Esophagus muscularis mucosa (tissue), 4 donors: ENCODE measurements around the gene CFAP157. TPM values are rescaled to one million over a fixed set of nuclear protein-coding genes. Genes with fewer than 3 reads are reported as not detected.

Source experiments
- DNase-seq: peaks from one replicate; pipeline ENCODE4 v3.0.0-alpha.2; 2017; ENCODE audit errors: extremely low spot score
- H3K27ac ChIP-seq, 4 donors: fragments of 200-600 bp; sonication (generic); replicated peaks in 1 of 4; 1 replicate in 3 of 4; 2 replicates in 1 of 4; pipeline ENCODE4 v1.5.1; 2016 to 2019; ENCODE audit warnings: mild to moderate bottlenecking in 1 of 4
- H3K27me3 ChIP-seq, 4 donors: fragments of 200-600 bp; sonication (generic); one replicate each; pipeline versions ENCODE4 v1.5.1 to v1.6.0; 2016 to 2019
- H3K36me3 ChIP-seq, 4 donors: fragments of 200-600 bp; sonication (generic); one replicate each; pipeline ENCODE4 v1.5.1; 2016 to 2019
- H3K4me1 ChIP-seq, 4 donors: fragments of 200-600 bp; sonication (generic); one replicate each; pipeline ENCODE4 v1.5.1; 2016 to 2019
- H3K4me3 ChIP-seq, 4 donors: fragments of 200-600 bp; sonication (generic); 1 replicate in 2 of 4; 2 replicates in 2 of 4; pipeline ENCODE4 v1.5.1; 2016 to 2019; ENCODE audit warnings: mild to moderate bottlenecking in 4 of 4, moderate library complexity in 1 of 4
- H3K9me3 ChIP-seq, 4 donors: fragments of 200-600 bp; sonication (generic); 1 replicate in 3 of 4; 2 replicates in 1 of 4; pipeline ENCODE4 v1.5.1; 2016 to 2019
- EP300 ChIP-seq: sonication (generic); formaldehyde crosslinking; IDR thresholded peaks from one replicate; pipeline ENCODE4 v1.6.1; 2017; ENCODE audit warnings: antibody characterized with exemption
- POLR2A ChIP-seq: fragments of 450-650 bp; IDR thresholded peaks from one replicate; pipeline ENCODE4 v1.6.1; 2017; ENCODE audit warnings: antibody characterized with exemption, moderate library complexity, mild to moderate bottlenecking, low read depth
- POLR2AphosphoS5 ChIP-seq, 2 donors: sonication (generic); formaldehyde crosslinking; IDR thresholded peaks; one replicate each; pipeline ENCODE4 v1.6.1; 2017; ENCODE audit warnings: antibody characterized with exemption in 2 of 2
- WGBS: methylation state at CpG from one replicate; pipeline ENCODE4 v1.1.5; 2018; 5-methylcytosine and 5-hydroxymethylcytosine counted together
- intact Hi-C: fragments of 100-400 bp; cut with DNase I; formaldehyde crosslinking; loops from one replicate; pipeline ENCODE4 v1.15.1; 2023
- total RNA-seq, 4 donors: library from RNA; depleted of rRNA; stranded (reverse); fragments of >200 nt; gene quantifications; one replicate each; pipeline versions ENCODE4 v1.1.0 to v1.2.1, GENCODE V29; 2016
- TF ChIP-seq, protein P1 (sequence below), 3 experiments: fragments of 200-600 bp in 2 of 3; fragments of 450-650 bp in 1 of 3; sonication (generic) in 2 of 3; IDR thresholded peaks; one replicate each; pipeline ENCODE4 v1.5.1; 2017 to 2019; ENCODE audit warnings: antibody characterized with exemption in 3 of 3, mild to moderate bottlenecking in 2 of 3, moderate library complexity in 1 of 3

Gene CFAP157
- total RNA-seq, 4 donors from 2014 or later = 0.26 to 0.42 TPM; not detected in 2

DNA sequence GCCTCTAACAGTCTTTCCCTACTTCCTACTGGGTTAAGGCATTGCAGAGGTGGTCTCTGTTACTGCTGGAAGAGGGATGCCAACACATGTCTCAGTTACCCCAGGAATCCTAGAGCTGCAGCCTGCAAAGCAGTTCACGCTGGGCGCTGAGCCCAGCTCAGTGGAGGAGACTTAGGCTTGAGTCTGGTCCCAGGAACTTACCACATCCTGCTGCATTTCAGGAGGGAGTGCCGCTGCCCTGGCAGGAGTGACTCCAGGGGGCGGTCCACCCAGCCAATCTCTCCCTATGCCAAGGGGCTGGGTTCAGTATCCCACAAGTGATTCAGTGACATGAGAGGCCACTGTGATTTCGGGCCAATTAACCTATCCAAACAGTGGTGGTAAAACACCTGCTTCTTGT is 16.7 kb downstream of the CFAP157 start:
- H3K27ac ChIP-seq = no peak overlapping the region
- no peaks in the 10 kb centered on the region for H3K36me3 ChIP-seq
- TF ChIP-seq, protein P1, sequence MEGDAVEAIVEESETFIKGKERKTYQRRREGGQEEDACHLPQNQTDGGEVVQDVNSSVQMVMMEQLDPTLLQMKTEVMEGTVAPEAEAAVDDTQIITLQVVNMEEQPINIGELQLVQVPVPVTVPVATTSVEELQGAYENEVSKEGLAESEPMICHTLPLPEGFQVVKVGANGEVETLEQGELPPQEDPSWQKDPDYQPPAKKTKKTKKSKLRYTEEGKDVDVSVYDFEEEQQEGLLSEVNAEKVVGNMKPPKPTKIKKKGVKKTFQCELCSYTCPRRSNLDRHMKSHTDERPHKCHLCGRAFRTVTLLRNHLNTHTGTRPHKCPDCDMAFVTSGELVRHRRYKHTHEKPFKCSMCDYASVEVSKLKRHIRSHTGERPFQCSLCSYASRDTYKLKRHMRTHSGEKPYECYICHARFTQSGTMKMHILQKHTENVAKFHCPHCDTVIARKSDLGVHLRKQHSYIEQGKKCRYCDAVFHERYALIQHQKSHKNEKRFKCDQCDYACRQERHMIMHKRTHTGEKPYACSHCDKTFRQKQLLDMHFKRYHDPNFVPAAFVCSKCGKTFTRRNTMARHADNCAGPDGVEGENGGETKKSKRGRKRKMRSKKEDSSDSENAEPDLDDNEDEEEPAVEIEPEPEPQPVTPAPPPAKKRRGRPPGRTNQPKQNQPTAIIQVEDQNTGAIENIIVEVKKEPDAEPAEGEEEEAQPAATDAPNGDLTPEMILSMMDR (IDR thresholded peaks at IDR 0.05) = no peak
- TF ChIP-seq EP300 (no peak), POLR2A (no peak), POLR2AphosphoS5 (IDR thresholded peaks at IDR 0.05) (no peak)
- intact Hi-C loops = no loop called here
- H3K4me3 ChIP-seq = no peak overlapping the region
- WGBS = 94% methylated on average over 3 of the region's 5 CpGs
- no peak for DNase-seq
- H3K9me3 ChIP-seq = no peaks in the 10 kb centered on the region
- H3K4me1 ChIP-seq = peaks cover 0 to 9% (median 7%) of the 10 kb centered on the region in 4 donors
- peaks cover 0 to 35% (median 0%) of the 10 kb centered on the region in 4 donors for H3K27me3 ChIP-seq

- Histone ChIP-seq H3K36me3 (no peaks in the 10 kb centered on the region), H3K4me3 (no peak overlapping the region), H3K9me3 (no peaks in the 10 kb centered on the region), H3K27ac (no peak overlapping the region), H3K4me1 (peaks cover 0 to 9% (median 7%) of the 10 kb centered on the region in 4 donors), H3K27me3 (peaks cover 0 to 35% (median 0%) of the 10 kb centered on the region in 4 donors)
- no peak for DNase-seq
- TF ChIP-seq EP300 = no peak
- no peak for TF ChIP-seq POLR2AphosphoS5 (IDR thresholded peaks at IDR 0.05)
- TF ChIP-seq, protein P1 (IDR thresholded peaks at IDR 0.05) = no peak
- no peak for TF ChIP-seq POLR2A
- intact Hi-C loops = no loop called here
- WGBS = 74% methylated on average over 5 of the region's 23 CpGs
Measured at GRCh38 chr9:127724012-127724411, 17.2 kb downstream of the CFAP157 start.

DNA sequence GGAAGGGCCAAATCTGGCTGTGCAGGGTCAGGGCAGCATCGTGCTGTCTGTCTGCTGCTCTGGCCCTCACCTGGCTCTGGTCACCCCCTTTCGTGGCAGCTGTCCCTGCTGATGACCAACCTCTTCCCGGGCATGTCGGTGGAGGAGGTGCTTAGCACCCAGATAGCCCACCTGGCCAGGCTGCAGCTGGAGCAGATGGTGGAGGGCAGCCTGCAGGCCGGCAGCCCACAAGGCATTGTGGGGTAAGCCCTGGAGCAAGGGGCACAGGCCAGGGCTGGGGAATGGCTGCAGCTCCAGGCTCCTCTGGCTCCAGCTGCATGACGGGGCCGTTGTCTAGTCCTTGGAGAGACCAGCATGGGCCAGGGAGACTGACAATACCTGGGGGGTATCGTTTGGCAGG is 20.1 kb downstream of the CFAP157 start:
- Histone ChIP-seq H3K27me3 (peaks cover 0 to 22% (median 0%) of the 10 kb centered on the region in 4 donors), H3K36me3 (peaks cover 5 to 16% (median 13%) of the 10 kb centered on the region in 4 donors), H3K4me3 (no peak overlapping the region), H3K9me3 (no peaks in the 10 kb centered on the region), H3K27ac (no peak overlapping the region), H3K4me1 (peaks cover 0 to 9% (median 9%) of the 10 kb centered on the region in 4 donors)
- intact Hi-C loops = no loop called here
- WGBS = 73% methylated on average over 5 of the region's 8 CpGs
- TF ChIP-seq, protein P1 (IDR thresholded peaks at IDR 0.05) = no peak
- TF ChIP-seq POLR2AphosphoS5 (IDR thresholded peaks at IDR 0.05) (no peak), POLR2A (no peak), EP300 (no peak)
- DNase-seq = no peak

DNA sequence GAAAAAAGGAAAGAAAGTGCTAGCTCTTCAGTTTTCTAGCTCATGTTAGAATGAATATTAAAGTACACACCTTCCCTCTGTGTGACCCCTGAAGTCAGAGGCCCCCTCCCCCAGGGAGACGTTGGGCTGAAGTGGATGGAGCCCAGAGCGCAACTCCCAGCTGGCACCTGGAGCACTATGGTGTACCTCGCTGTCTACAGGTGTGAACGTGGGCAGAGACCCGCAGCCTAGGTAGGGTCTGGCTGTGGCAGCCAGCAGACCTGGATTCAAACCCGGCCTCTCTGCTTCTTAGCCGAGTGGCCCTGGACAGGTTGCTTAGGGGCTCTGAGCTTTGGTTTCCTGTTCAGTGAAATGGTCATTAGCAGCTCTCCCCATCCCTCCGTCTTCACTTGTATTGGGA is 22.0 kb downstream of the CFAP157 start:
- Histone ChIP-seq H3K27ac (no peak overlapping the region), H3K4me3 (no peak overlapping the region), H3K36me3 (peaks cover 16 to 32% (median 28%) of the 10 kb centered on the region in 4 donors), H3K4me1 (peaks cover 0 to 18% (median 14%) of the 10 kb centered on the region in 4 donors), H3K27me3 (peaks cover 0 to 13% (median 0%) of the 10 kb centered on the region in 4 donors), H3K9me3 (no peaks in the 10 kb centered on the region)
- TF ChIP-seq, protein P1 (IDR thresholded peaks at IDR 0.05) = no peak
- TF ChIP-seq POLR2A (no peak), EP300 (no peak)
- DNase-seq = no peak
- intact Hi-C loops = no loop called here
- 84% methylated on average over 6 of the region's 8 CpGs for WGBS
